ENCODE measurements around the gene PARP16.

Gene PARP16

DNA sequence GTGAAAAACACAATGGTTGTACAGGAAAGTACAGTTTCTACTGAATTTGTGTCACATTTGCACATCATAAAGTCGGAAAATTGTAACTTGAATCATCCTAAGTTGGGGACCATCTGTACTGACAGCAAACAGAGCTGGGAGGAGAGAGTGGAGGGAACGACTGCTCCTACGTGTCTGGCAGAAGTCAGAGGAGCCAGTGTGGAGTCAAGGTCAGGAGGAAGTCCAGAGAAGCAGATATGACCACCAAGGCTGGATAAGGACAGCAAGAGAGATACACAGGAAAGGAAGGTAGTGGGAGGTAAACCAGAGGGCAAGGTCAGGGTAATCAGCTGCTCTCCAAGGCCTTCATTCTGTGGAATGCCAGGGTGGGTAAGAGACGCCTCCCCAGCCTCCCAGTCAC is 72.7 kb downstream of the PARP16 start:
- Mint-ChIP-seq H3K4me1 (ENCODE audit: low read depth) (peaks cover 7% of the 10 kb centered on the region), H3K4me3 (no peak overlapping the region), H3K9me3 (ENCODE audit: low read depth) (no peaks in the 10 kb centered on the region), H3K36me3 (no peaks in the 10 kb centered on the region), H3K27ac (no peak overlapping the region), H3K27me3 (no peaks in the 10 kb centered on the region)

DNA sequence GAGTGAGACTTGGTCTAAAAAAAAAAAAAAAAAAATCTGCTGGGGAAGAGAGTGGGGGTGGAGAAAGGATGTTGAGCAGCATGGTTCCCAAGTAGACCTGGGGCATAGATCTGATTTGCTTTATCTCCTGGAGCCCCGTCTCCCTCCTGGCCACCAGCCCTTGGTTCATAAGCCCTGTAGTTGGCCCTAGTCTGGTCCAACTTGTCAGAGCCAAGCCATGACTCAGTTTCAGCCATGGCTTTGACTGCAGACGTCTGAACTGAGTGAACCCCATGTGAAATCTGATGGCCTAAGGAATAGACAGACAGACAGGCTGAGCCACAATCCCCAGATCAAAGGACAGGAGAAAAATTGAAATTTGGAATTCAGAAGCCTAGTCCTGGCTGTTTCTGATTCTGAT is 73.4 kb downstream of the PARP16 start:
- peaks cover 7% of the 10 kb centered on the region for H3K4me1 Mint-ChIP-seq (ENCODE audit: low read depth)
- H3K4me3 Mint-ChIP-seq, result no peak overlapping the region
- H3K27me3 Mint-ChIP-seq, result no peaks in the 10 kb centered on the region
- H3K9me3 Mint-ChIP-seq (ENCODE audit: low read depth), result no peaks in the 10 kb centered on the region
- H3K36me3 Mint-ChIP-seq, result no peaks in the 10 kb centered on the region
- no peak overlapping the region for H3K27ac Mint-ChIP-seq

DNA sequence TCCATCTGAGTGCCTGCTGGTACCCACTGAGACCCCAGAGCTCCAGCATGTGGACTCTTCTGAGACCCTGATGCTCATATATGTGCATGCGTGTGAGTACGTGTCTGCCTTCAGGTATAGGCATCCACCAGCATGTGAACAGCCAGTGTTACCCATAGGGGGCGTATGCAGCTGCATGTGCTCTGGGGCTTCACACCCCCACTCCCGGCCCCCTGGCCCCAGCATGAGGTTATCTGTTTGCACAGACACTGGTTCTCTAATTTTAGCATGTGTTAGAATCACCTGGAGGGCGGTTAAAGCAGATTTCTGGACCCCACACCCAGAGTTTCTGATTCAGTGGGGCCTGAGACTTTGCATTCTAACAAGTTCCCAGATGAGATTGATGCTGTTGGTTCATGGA is 74.6 kb downstream of the PARP16 start:
- no peak overlapping the region for H3K4me3 Mint-ChIP-seq
- H3K27me3 Mint-ChIP-seq, result no peaks in the 10 kb centered on the region
- no peaks in the 10 kb centered on the region for H3K9me3 Mint-ChIP-seq (ENCODE audit: low read depth)
- H3K27ac Mint-ChIP-seq, result no peak overlapping the region
- no peaks in the 10 kb centered on the region for H3K36me3 Mint-ChIP-seq
- no peaks in the 10 kb centered on the region for H3K4me1 Mint-ChIP-seq (ENCODE audit: low read depth)

DNA sequence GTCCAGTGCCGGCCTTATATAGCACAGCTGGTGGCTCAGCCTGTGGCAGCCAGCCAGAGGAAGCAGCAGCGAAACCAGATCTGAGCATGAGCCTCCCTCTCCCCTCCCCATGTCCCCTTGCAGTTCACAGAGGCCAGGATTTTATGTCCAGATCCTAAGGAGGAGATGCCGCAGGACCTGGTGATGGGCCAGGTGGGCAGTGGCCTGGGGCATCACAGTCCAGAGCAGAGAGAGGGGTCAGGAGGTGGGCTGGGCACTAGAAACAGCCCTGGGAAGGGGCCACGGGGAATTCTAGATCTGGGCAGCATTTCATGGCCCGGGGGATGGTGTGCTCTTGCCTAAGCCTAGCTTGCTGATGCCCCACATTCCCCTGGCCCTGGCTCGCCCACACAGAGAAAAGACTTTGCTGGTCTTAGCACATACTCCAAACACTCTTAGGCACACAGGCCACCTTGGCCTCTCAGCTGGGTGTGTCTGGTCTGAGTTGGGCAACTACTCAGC is 75.2 kb downstream of the PARP16 start:
- no peak overlapping the region for H3K4me3 Mint-ChIP-seq
- no peaks in the 10 kb centered on the region for H3K36me3 Mint-ChIP-seq
- H3K9me3 Mint-ChIP-seq (ENCODE audit: low read depth), result no peaks in the 10 kb centered on the region
- H3K27ac Mint-ChIP-seq, result no peak overlapping the region
- H3K4me1 Mint-ChIP-seq (ENCODE audit: low read depth), result no peaks in the 10 kb centered on the region
- no peaks in the 10 kb centered on the region for H3K27me3 Mint-ChIP-seq

DNA sequence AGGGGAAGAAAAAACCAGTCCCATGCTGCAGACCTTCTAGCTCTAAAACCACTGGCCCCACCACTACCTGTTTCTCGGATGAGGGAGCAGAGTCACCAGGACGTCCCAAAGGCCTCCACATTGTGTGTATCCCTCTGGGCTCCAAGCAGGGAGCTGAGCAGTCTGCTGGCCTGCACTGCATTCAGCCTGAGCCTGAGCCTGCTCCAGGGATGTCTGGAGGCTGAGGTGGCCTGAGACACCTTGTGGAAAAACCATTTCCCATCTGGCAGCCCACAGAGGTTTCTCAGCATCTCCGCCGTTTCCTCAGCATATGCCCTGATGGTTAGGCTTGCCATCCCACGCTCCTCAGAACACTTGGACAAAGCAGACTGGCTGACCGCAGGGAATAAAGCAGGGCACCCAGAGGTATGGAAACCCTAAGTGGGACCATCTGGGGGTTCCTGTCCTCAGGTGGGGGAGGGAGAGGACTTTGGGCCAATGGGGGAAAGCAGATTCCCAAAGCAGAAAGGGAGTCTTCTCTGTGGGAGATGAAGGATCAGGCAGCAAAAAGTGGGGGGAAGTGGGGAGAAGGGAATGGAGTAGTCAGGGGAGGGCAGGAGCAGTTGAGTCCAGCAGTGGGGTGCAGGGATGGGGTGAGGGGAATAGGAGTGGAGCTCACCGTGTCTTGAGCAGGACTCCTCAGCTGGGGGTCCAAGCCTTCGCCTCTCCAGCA is 75.8 kb downstream of the PARP16 start, which contains the start of gene CILP:
CILP (minus strand) TSS at position 704 of the 712 bp plus-strand sequence. CDS start 1,718 bp downstream, outside the sequence.
- Mint-ChIP-seq H3K4me1 (ENCODE audit: low read depth) (no peaks in the 10 kb centered on the region), H3K9me3 (ENCODE audit: low read depth) (no peaks in the 10 kb centered on the region), H3K4me3 (no peak within 1 kb of the TSS), H3K27me3 (no peaks in the 10 kb centered on the region), H3K36me3 (no peaks in the 10 kb centered on the region), H3K27ac (no peak within 1 kb of the TSS)

DNA sequence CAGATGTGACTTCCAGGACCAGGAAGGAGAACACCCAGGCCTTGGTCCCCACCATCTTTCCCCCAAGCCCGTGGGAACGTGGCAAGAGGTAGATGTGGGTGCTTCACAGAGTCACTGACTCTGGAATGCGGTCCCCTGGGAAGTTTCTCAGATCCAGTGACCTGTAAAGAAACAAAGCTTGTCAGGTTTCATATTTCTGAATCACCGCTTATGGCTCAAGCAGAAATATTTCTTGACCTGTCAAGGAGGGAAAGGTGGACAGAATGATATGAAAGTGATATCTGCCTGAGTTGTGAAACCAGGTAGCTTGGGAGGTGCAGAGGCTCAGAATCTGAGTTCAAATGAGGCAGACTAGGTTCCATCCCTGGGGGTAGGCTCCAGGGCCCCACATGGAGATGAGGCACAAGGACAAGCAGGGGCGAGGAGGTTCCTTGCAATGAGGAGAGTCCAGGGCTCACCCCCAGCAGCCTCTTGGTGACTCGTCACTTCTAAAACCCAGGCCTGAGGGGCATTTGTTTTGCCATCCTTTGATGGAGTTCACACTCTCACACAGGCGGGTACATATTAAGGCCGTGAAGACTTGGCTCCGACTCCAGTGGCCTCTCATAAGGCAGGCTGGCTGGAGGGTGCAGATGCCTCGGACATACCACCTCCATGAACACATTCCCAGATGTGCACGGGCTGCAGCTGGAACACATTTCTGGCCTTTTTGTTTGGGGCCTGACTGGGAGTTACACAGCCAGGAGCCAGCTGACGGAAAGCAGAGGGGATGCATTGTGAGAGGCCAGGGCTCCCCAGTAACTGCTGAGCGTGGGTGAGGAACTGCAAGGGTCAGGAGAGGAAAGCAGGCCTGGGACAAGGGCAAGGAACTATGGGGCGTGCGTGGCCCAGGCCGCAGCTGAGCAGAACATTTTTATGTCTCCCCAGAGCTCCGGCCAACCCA is 76.7 kb downstream of the PARP16 start:
- Mint-ChIP-seq H3K4me1 (ENCODE audit: low read depth) (no peaks in the 10 kb centered on the region), H3K36me3 (no peaks in the 10 kb centered on the region), H3K9me3 (ENCODE audit: low read depth) (no peaks in the 10 kb centered on the region), H3K4me3 (no peak overlapping the region), H3K27ac (no peak overlapping the region), H3K27me3 (no peaks in the 10 kb centered on the region)

DNA sequence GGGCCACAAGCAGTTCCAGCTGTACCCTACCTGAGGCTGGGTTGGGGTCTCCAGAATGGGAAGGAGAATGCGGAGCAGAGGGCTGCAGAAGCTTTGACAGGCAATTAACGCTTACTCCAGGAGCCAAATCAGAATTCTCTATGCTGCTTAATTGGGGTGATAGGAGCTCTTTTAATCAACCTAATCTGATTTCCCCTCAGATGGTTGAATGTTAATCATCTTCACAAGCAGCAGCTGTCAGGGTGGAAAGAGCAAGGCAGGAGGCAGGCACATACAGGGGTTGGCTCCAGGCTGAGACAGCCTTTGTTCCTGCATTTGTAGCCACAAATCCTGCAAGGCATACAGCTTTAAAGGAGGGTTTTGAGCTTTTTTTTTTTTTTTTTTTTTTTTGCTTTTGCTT is 78.0 kb downstream of the PARP16 start:
- Mint-ChIP-seq H3K36me3 (no peaks in the 10 kb centered on the region), H3K27me3 (no peaks in the 10 kb centered on the region), H3K4me3 (no peak overlapping the region), H3K27ac (no peak overlapping the region), H3K9me3 (ENCODE audit: low read depth) (no peaks in the 10 kb centered on the region), H3K4me1 (ENCODE audit: low read depth) (no peaks in the 10 kb centered on the region)

All from activated naive CD8-positive, alpha-beta T cell (primary cell).